ENCODE results near the gene CELF4.
"Not testable (repeated sequence)": the region's sequence is repeated elsewhere in the genome, so short reads cannot be mapped to it uniquely, and the experiment has no call there.

CELF4 gene

GRCh38 chr18:37375181-37375580 is 190.4 kb downstream of the CELF4 start:
- TF ChIP-seq CTCF (IDR thresholded peaks at IDR 0.05; ENCODE audit: insufficient read depth, low read length, missing control alignments): no peak
- CTCF ChIA-PET: no interaction called here
- POLR2A ChIA-PET: no interaction called here
- H3K4me3 ChIP-seq (ENCODE audit: low read depth, low read length): no peak overlapping the region
- no peak for DNase-seq (ENCODE audit: low read depth, low spot score)

GRCh38 chr18:37368110-37368954 is 197.3 kb downstream of the CELF4 start:
- no peak for DNase-seq (ENCODE audit: low read depth, low spot score)
- CTCF ChIA-PET: no interaction called here
- no peak overlapping the region for H3K4me3 ChIP-seq (ENCODE audit: low read depth, low read length)
- POLR2A ChIA-PET: no interaction called here
- TF ChIP-seq CTCF (IDR thresholded peaks at IDR 0.05; ENCODE audit: insufficient read depth, low read length, missing control alignments): no peak

- POLR2A ChIA-PET: no interaction called here
- CTCF ChIA-PET: no interaction called here
- TF ChIP-seq CTCF (IDR thresholded peaks at IDR 0.05; ENCODE audit: insufficient read depth, low read length, missing control alignments): no peak
- no peak overlapping the region for H3K4me3 ChIP-seq (ENCODE audit: low read depth, low read length)
- no peak for DNase-seq (ENCODE audit: low read depth, low spot score)
These were observed 201.4 kb downstream of the CELF4 start for GRCh38 chr18:37364237-37364636.

- no peak for DNase-seq (ENCODE audit: low read depth, low spot score)
- CTCF ChIA-PET: interaction anchor here (1.6 kb wide), 1 partner anchor 24 kb away, joined by 3 read pairs; no protein-coding TSS in a partner anchor
- no peak overlapping the region for H3K4me3 ChIP-seq (ENCODE audit: low read depth, low read length)
- no peak for TF ChIP-seq CTCF (IDR thresholded peaks at IDR 0.05; ENCODE audit: insufficient read depth, low read length, missing control alignments)
- POLR2A ChIA-PET: no interaction called here
These were observed 203.3 kb downstream of the CELF4 start for GRCh38 chr18:37362158-37362890.

- no peak overlapping the region for H3K4me3 ChIP-seq (ENCODE audit: low read depth, low read length)
- no peak for DNase-seq (ENCODE audit: low read depth, low spot score)
- ChIA-PET POLR2A (no interaction called here), CTCF (interaction anchor here (0.8 kb wide), 1 partner anchor 176 kb away, joined by 3 read pairs; no protein-coding TSS in a partner anchor)
- no peak for TF ChIP-seq CTCF (IDR thresholded peaks at IDR 0.05; ENCODE audit: insufficient read depth, low read length, missing control alignments)
These were observed 204.1 kb downstream of the CELF4 start for GRCh38 chr18:37361335-37362157.

- CTCF ChIA-PET; POLR2A ChIA-PET; DNase-seq (ENCODE audit: low read depth, low spot score); H3K4me3 ChIP-seq (ENCODE audit: low read depth, low read length): not testable (repeated sequence)
These were observed 207.5 kb downstream of the CELF4 start for GRCh38 chr18:37358061-37358460.

Measured in AG04449 (cell line).